SK-N-SH treated with all-trans-retinoic acid at 6 μM for 48 hours (cell line): Measurements from ENCODE around the gene GALNT11.
"Not testable (repeated sequence)": the region's sequence is repeated elsewhere in the genome, so short reads cannot be mapped to it uniquely, and the experiment has no call there.

Source experiments
- ATAC-seq: fragments of 200-7000 bp; cut with Tn5 transposase; 3 replicates; pipeline ENCODE4 v1.9.1; 2020; ENCODE audit warnings: mild to moderate bottlenecking, moderate library complexity
- ARNTL ChIP-seq: fragments of 450-650 bp; formaldehyde crosslinking; IDR thresholded peaks from 2 replicates; pipeline ENCODE4 v1.5.0; 2020; ENCODE audit warnings: low read depth, mild to moderate bottlenecking, moderate library complexity, borderline replicate concordance
- BACH2 ChIP-seq: fragments of 250-450 bp; sonication (Bioruptor Pico); IDR thresholded peaks from 2 replicates; pipeline ENCODE4 v1.9.0; 2021; ENCODE audit warnings: mild to moderate bottlenecking, borderline replicate concordance
- CSDC2 ChIP-seq: fragments of 250-450 bp; sonication (Bioruptor Pico); IDR thresholded peaks from 2 replicates; pipeline ENCODE4 v1.5.0; 2020; ENCODE audit warnings: mild to moderate bottlenecking, moderate library complexity
- GLIS3 ChIP-seq: fragments of 250-450 bp; sonication (Bioruptor Pico); IDR thresholded peaks from 2 replicates; pipeline ENCODE4 v1.5.0; 2020; ENCODE audit warnings: mild to moderate bottlenecking, moderate library complexity
- ISL1 ChIP-seq: fragments of 250-450 bp; sonication (Bioruptor Pico); IDR thresholded peaks from 2 replicates; pipeline ENCODE4 v2.1.2; 2022; ENCODE audit warnings: mild to moderate bottlenecking, moderate library complexity
- OSR1 ChIP-seq: fragments of 250-450 bp; sonication (Bioruptor Pico); IDR thresholded peaks from 2 replicates; pipeline ENCODE4 v1.8.0; 2022; ENCODE audit warnings: moderate library complexity, mild to moderate bottlenecking, inconsistent platforms
- PATZ1 ChIP-seq: fragments of 250-450 bp; sonication (Bioruptor Pico); IDR thresholded peaks from 2 replicates; pipeline ENCODE4 v1.8.0; 2020; ENCODE audit warnings: mild to moderate bottlenecking, moderate library complexity, borderline replicate concordance
- PPARA ChIP-seq: fragments of 250-450 bp; sonication (Bioruptor Pico); IDR thresholded peaks from 2 replicates; pipeline ENCODE4 v1.5.0; 2020; ENCODE audit warnings: mild to moderate bottlenecking, borderline replicate concordance
- SNAI2 ChIP-seq: fragments of 250-450 bp; sonication (Bioruptor Pico); IDR thresholded peaks from 2 replicates; pipeline ENCODE4 v1.5.0; 2020; ENCODE audit warnings: mild to moderate bottlenecking, moderate library complexity
- TCF4 ChIP-seq: fragments of 250-450 bp; sonication (Bioruptor Pico); IDR thresholded peaks from 2 replicates; pipeline ENCODE4 v1.8.0; 2021; ENCODE audit warnings: mild to moderate bottlenecking, moderate library complexity, borderline replicate concordance
- TOX ChIP-seq: fragments of 250-450 bp; sonication (Bioruptor Pico); IDR thresholded peaks from 2 replicates; pipeline ENCODE4 v1.8.0; 2021; ENCODE audit warnings: mild to moderate bottlenecking, moderate library complexity, borderline replicate concordance
- TSHZ2 ChIP-seq: fragments of 250-450 bp; sonication (Bioruptor Pico); IDR thresholded peaks from 2 replicates; pipeline ENCODE4 v1.5.0; 2020; ENCODE audit warnings: mild to moderate bottlenecking, moderate library complexity
- ZC3H10 ChIP-seq: fragments of 250-450 bp; sonication (Bioruptor Pico); IDR thresholded peaks from 2 replicates; pipeline ENCODE4 v1.5.1; 2021; ENCODE audit warnings: mild to moderate bottlenecking, moderate library complexity
- ZFP3 ChIP-seq: fragments of 250-450 bp; sonication (Bioruptor Pico); IDR thresholded peaks from 2 replicates; pipeline ENCODE4 v1.5.0; 2020; ENCODE audit warnings: mild to moderate bottlenecking, moderate library complexity
- ZFP30 ChIP-seq: fragments of 450-650 bp; formaldehyde crosslinking; IDR thresholded peaks from 2 replicates; pipeline ENCODE4 v1.5.0; 2022; ENCODE audit warnings: mild to moderate bottlenecking, moderate library complexity
- ZNF565 ChIP-seq: fragments of 450-650 bp; formaldehyde crosslinking; conservative IDR thresholded peaks from 2 replicates; pipeline ENCODE4 v1.5.0; 2020; ENCODE audit warnings: low read depth, mild to moderate bottlenecking, moderate library complexity
- ZNF70 ChIP-seq: fragments of 450-650 bp; formaldehyde crosslinking; IDR thresholded peaks from 2 replicates; pipeline ENCODE4 v1.5.0; 2020; ENCODE audit warnings: mild to moderate bottlenecking, moderate library complexity
- ZNF8 ChIP-seq: fragments of 450-650 bp; formaldehyde crosslinking; IDR thresholded peaks from 2 replicates; pipeline ENCODE4 v1.5.0; 2020; ENCODE audit warnings: mild to moderate bottlenecking, moderate library complexity
- TF ChIP-seq, protein P1 (sequence below): fragments of 250-450 bp; sonication (Bioruptor Pico); IDR thresholded peaks from 2 replicates; pipeline ENCODE4 v1.8.0; 2021; ENCODE audit warnings: low read depth, mild to moderate bottlenecking, moderate library complexity, borderline replicate concordance
- TF ChIP-seq, protein P2 (sequence below): fragments of 250-450 bp; sonication (Bioruptor Pico); IDR thresholded peaks from 2 replicates; pipeline ENCODE4 v1.5.1; 2021; ENCODE audit warnings: mild to moderate bottlenecking, moderate library complexity

GALNT11 gene

GRCh38 chr7:152078786-152079185, 53.3 kb downstream of the GALNT11 start:
- TF ChIP-seq BACH2 (no peak), ZNF565 (no peak), ZC3H10 (no peak), ISL1 (CRISPR knock-in tag) (peak; percentile 32; the same call in 1 of the 2 replicates), ZNF70 (CRISPR knock-in tag) (no peak), CSDC2 (CRISPR knock-in tag) (no peak)
- ATAC-seq: peak; percentile 24; the same call in 1 of the 3 replicates

DNA sequence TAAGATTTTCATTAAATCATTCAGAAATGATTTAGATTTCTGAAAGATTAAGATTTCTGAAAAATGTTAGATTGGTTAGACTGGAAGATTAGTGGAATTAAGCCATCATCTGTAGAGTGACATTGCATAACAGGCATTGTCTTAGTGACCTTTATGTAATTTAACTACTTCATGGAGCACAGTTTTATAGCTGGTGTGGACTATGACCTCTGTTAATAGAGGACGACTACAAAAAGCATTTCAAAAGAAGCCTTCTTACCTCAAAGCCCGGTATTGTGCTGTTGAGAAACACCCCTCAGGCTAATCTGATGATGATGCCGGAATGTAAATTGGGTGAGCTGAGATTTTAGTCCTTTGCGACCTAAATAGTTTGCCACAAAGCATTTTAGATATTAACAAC, 55.6 kb downstream of the GALNT11 start:
- no peak for TF ChIP-seq TSHZ2
- TF ChIP-seq, protein P1, sequence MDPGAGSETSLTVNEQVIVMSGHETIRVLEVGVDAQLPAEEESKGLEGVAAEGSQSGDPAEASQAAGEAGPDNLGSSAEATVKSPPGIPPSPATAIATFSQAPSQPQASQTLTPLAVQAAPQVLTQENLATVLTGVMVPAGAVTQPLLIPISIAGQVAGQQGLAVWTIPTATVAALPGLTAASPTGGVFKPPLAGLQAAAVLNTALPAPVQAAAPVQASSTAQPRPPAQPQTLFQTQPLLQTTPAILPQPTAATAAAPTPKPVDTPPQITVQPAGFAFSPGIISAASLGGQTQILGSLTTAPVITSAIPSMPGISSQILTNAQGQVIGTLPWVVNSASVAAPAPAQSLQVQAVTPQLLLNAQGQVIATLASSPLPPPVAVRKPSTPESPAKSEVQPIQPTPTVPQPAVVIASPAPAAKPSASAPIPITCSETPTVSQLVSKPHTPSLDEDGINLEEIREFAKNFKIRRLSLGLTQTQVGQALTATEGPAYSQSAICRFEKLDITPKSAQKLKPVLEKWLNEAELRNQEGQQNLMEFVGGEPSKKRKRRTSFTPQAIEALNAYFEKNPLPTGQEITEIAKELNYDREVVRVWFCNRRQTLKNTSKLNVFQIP (CRISPR knock-in tag): no peak
- TF ChIP-seq, protein P2, sequence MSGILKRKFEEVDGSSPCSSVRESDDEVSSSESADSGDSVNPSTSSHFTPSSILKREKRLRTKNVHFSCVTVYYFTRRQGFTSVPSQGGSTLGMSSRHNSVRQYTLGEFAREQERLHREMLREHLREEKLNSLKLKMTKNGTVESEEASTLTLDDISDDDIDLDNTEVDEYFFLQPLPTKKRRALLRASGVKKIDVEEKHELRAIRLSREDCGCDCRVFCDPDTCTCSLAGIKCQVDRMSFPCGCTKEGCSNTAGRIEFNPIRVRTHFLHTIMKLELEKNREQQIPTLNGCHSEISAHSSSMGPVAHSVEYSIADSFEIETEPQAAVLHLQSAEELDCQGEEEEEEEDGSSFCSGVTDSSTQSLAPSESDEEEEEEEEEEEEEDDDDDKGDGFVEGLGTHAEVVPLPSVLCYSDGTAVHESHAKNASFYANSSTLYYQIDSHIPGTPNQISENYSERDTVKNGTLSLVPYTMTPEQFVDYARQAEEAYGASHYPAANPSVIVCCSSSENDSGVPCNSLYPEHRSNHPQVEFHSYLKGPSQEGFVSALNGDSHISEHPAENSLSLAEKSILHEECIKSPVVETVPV: no peak
- no peak for TF ChIP-seq PPARA (CRISPR knock-in tag)
- no peak for TF ChIP-seq ZNF8 (CRISPR knock-in tag)
- no peak for TF ChIP-seq ZNF70 (CRISPR knock-in tag)
- no peak for TF ChIP-seq BACH2
- TF ChIP-seq ARNTL (CRISPR knock-in tag): no peak
- TF ChIP-seq ZNF565: no peak
- TF ChIP-seq ZFP30 (CRISPR knock-in tag): no peak
- TF ChIP-seq SNAI2 (CRISPR knock-in tag): no peak
- no peak for TF ChIP-seq ISL1 (CRISPR knock-in tag)
- no peak for TF ChIP-seq TOX (CRISPR knock-in tag)
- TF ChIP-seq OSR1: no peak
- no peak for TF ChIP-seq ZFP3 (CRISPR knock-in tag)
- no peak for TF ChIP-seq PATZ1 (CRISPR knock-in tag)
- no peak for ATAC-seq

DNA sequence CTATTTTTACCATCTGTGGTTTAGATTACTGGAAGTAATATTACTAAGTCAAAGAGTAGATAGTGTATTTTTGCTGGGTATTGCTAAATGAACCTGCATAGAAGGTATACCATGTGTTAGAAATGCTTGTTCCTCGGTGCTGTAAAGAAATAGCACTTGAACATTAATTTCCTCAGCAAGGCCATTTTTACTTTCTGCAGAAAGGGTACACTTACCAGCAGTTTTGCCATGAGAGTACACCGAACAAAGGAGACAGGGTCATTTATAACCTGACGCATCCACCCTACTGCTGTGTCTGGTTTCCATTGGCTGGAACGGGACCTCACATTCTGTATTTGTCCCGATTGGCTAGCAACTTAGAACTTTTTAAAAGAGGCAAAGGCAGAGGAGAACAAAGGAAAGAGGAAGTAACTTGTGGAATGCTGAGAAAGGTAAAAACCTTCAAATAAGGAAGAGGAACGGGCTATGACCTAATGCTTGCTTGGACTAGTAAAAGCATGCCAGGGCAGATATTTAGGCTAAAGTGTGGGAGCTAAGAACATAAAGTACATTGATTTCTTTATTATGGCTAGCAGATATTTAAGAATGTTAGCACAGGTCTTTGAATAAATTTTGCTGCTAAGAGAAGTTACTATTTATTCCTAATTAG, 56.7 kb downstream of the GALNT11 start:
- not testable (repeated sequence) for ATAC-seq

GRCh38 chr7:152085131-152085530, 59.7 kb downstream of the GALNT11 start:
- no peak for ATAC-seq
- no peak for TF ChIP-seq GLIS3
- TF ChIP-seq ARNTL (CRISPR knock-in tag): no peak
- TF ChIP-seq TCF4 (CRISPR knock-in tag): no peak
- no peak for TF ChIP-seq PATZ1 (CRISPR knock-in tag)
- TF ChIP-seq TSHZ2: no peak
- no peak for TF ChIP-seq SNAI2 (CRISPR knock-in tag)
- TF ChIP-seq TOX (CRISPR knock-in tag): no peak
- TF ChIP-seq, protein P2: no peak
- TF ChIP-seq CSDC2 (CRISPR knock-in tag): no peak
- TF ChIP-seq ISL1 (CRISPR knock-in tag): no peak
- no peak for TF ChIP-seq ZNF70 (CRISPR knock-in tag)
